GM12878 (cell line): ENCODE measurements around the gene LYL1. TPM values are rescaled to one million over a fixed set of nuclear protein-coding genes. Genes with fewer than 3 reads are reported as not detected.

Experiments
- ATAC-seq: fragments of 200-7000 bp; cut with Tn5 transposase; 3 replicates; pipeline ENCODE4 v1.9.1; 2020; ENCODE audit warnings: mild to moderate bottlenecking, moderate library complexity
- BruUV-seq: library from RNA; stranded (reverse); fragments of 400-500 nt; replicated peaks from 2 replicates; lab custom pipeline; 2021; lab: Mats Ljungman, UMichigan
- CTCF ChIA-PET: fragments of 300-600 bp; sonication (Branson Sonifier 250); formaldehyde crosslinking; extraction: SDS; loops from one replicate; lab custom pipeline; 2021; ENCODE audit warnings: inconsistent platforms; lab: Yijun Ruan, JAX
- POLR2A ChIA-PET: fragments of 350-600 bp; formaldehyde crosslinking; extraction: SDS; loops from one replicate; lab custom pipeline; 2021; ENCODE audit warnings: inconsistent platforms; lab: Charles Lee
- RAD21 ChIA-PET: fragments of 300-600 bp; sonication (Branson Sonifier 250); formaldehyde crosslinking; loops from one replicate; lab custom pipeline; 2023; ENCODE audit warnings: antibody characterized with exemption; ENCODE audit not compliant: unreplicated experiment; lab: Charles Lee
- SMC1A ChIA-PET: fragments of 300-600 bp; sonication (Branson Sonifier 250); formaldehyde crosslinking; loops from one replicate; lab custom pipeline; 2023; ENCODE audit not compliant: unreplicated experiment, uncharacterized antibody; lab: Charles Lee
- DNase-seq: peaks from one replicate; pipeline ENCODE4 v3.0.0-alpha.2; 2011; ENCODE audit warnings: low read depth, low spot score
- FAIRE-seq: peaks from 3 replicates; lab custom pipeline; 2011; peaks lifted over from hg19 to GRCh38; lab: Jason Lieb, UNC
- H2AFZ ChIP-seq: 2 replicates; pipeline ENCODE4 v1.6.0; 2011; ENCODE audit warnings: low read depth, low read length, control low read depth; ENCODE audit not compliant: control insufficient read depth
- H3K27ac ChIP-seq: 2 replicates; pipeline ENCODE4 v1.5.1; 2011; ENCODE audit warnings: control low read depth; ENCODE audit not compliant: control insufficient read depth, insufficient read depth
- H3K27me3 ChIP-seq, 2 experiments: replicated peaks in 1 of 2; 2 replicates each; pipeline versions ENCODE4 v1.6.0 to v1.6.1; 2011; ENCODE audit warnings: low read length in 1 of 2; ENCODE audit not compliant: control insufficient read depth in 2 of 2, insufficient read depth in 2 of 2
- H3K36me3 ChIP-seq, 2 experiments: 2 replicates each; pipeline ENCODE4 v1.5.1; 2011; ENCODE audit warnings: low read length in 1 of 2; ENCODE audit not compliant: control insufficient read depth in 2 of 2, insufficient read depth in 2 of 2
- H3K4me1 ChIP-seq: 2 replicates; pipeline ENCODE4 v1.6.1; 2011; ENCODE audit warnings: mild to moderate bottlenecking, low read length, moderate library complexity, mixed read lengths; ENCODE audit not compliant: control insufficient read depth, insufficient read depth
- H3K4me2 ChIP-seq: 2 replicates; pipeline ENCODE4 v1.6.0; 2011; ENCODE audit warnings: control low read depth; ENCODE audit not compliant: control insufficient read depth, insufficient read depth
- H3K4me3 ChIP-seq: fragments of 200-600 bp; sonication (generic); 2 replicates; pipeline ENCODE4 v1.5.1; 2016
- H3K79me2 ChIP-seq: 2 replicates; pipeline ENCODE4 v1.6.0; 2011; ENCODE audit warnings: low read length; ENCODE audit not compliant: control insufficient read depth, insufficient read depth
- H3K9ac ChIP-seq: 2 replicates; pipeline ENCODE4 v1.8.0; 2011; ENCODE audit warnings: low read length, control low read depth, mixed read lengths; ENCODE audit not compliant: control insufficient read depth, insufficient read depth
- H3K9me3 ChIP-seq: replicated peaks from 3 replicates; pipeline ENCODE4 v1.5.1; 2011; ENCODE audit warnings: mild to moderate bottlenecking, low read length; ENCODE audit not compliant: control insufficient read depth, insufficient read depth
- H4K20me1 ChIP-seq: 2 replicates; pipeline ENCODE4 v1.6.0; 2011; ENCODE audit not compliant: control insufficient read depth, insufficient read depth
- ASH2L ChIP-seq: fragments of 300-600, 200-600 bp; sonication (generic); IDR thresholded peaks from 2 replicates; pipeline ENCODE4 v1.6.1; 2017; ENCODE audit warnings: low read depth, mild to moderate bottlenecking, borderline replicate concordance
- ATF2 ChIP-seq: IDR thresholded peaks from 2 replicates; pipeline ENCODE4 v1.6.1; 2012; ENCODE audit warnings: low read length, inconsistent platforms
- NFYA ChIP-seq: IDR thresholded peaks from 2 replicates; pipeline ENCODE4 v1.6.1; 2011; ENCODE audit warnings: low read depth, mild to moderate bottlenecking, low read length, improper control_type of control experiment, borderline replicate concordance
- TAF1 ChIP-seq: IDR thresholded peaks from 2 replicates; pipeline ENCODE4 v1.6.1; 2011; ENCODE audit warnings: mild to moderate bottlenecking, low read depth, low read length, borderline replicate concordance
- WRNIP1 ChIP-seq: IDR thresholded peaks from 2 replicates; pipeline ENCODE4 v1.6.1; 2011; ENCODE audit warnings: low read depth, low read length, improper control_type of control experiment, borderline replicate concordance
- ZBED1 ChIP-seq: IDR thresholded peaks from 2 replicates; pipeline ENCODE4 v1.6.1; 2016; ENCODE audit warnings: borderline replicate concordance
- ZBTB40 ChIP-seq: fragments of 450-650 bp; IDR thresholded peaks from 2 replicates; pipeline ENCODE4 v1.6.1; 2016; ENCODE audit warnings: mild to moderate bottlenecking, moderate library complexity, borderline replicate concordance
- WGBS: methylation state at CpG from one replicate; pipeline ENCODE4 v1.1.6; 2016; ENCODE audit warnings: low lambda C conversion rate; ENCODE audit not compliant: insufficient replicate concordance, insufficient coverage; ENCODE audit errors: missing lambda C conversion rate; 5-methylcytosine and 5-hydroxymethylcytosine counted together
- in situ Hi-C: fragments of 300-500 bp; cut with MboI; formaldehyde crosslinking; loops from 9 replicates; pipeline ENCODE4 v1.14.3; 2018; ENCODE audit warnings: mixed read lengths
- intact Hi-C: fragments of 100-400 bp; cut with micrococcal nuclease; formaldehyde crosslinking; loops from one replicate; pipeline ENCODE4 v1.14.2; 2022; ENCODE audit not compliant: unreplicated experiment
- polyA plus RNA-seq, 11 experiments: library from polyadenylated mRNA; depleted of rRNA in 4 of 11; unstranded in 6 of 11; stranded (reverse) in 5 of 11; fragments of >200 nt; fragmentation: Nextera tagmentation in 4 of 11; fragmentation: Illumina TruSeq in 1 of 11; extraction: Ambion mirVana in 4 of 11; extraction: Trizol in 1 of 11; gene quantifications; 1 replicate in 1 of 11; 2 replicates in 10 of 11; pipeline versions ENCODE4 v1.2.1 to v1.2.3, GENCODE V29; 2011 to 2016; ENCODE audit warnings: inconsistent platforms in 2 of 11, missing spikeins in 2 of 11, low read depth in 1 of 11
- total RNA-seq, 4 experiments: library from RNA; depleted of rRNA in 3 of 4; stranded (reverse); fragments of >200 nt in 3 of 4; fragmentation: Illumina TruSeq in 1 of 4; extraction: Trizol in 1 of 4; gene quantifications; 2 replicates each; pipeline versions ENCODE4 v1.2.1 to v1.2.3, GENCODE V29; 2013 to 2021

The LYL1 gene
- total and polyA plus RNA-seq, 10 of the 15 experiments (the other 5 are each of a cell fraction or from before 2014, with no cell fraction given), result 0.10 to 34.8 (median 4.4) TPM

- no peak for ATAC-seq
- in situ Hi-C loops, result no loop called here
These were observed 30.0 kb upstream of the LYL1 start for GRCh38 chr19:13132471-13133180.

More at GRCh38 chr19:13132471-13133180, 30.0 kb upstream of the LYL1 start:
- Histone ChIP-seq H4K20me1 (peaks cover 7% of the 10 kb centered on the region), H3K27ac (no peak overlapping the region)
- CTCF ChIA-PET, result interaction anchor here (0.5 to 0.6 kb wide), 2 partner anchors 13 to 99 kb away, joined by 3 read pairs; no protein-coding TSS in a partner anchor
- TF ChIP-seq ZBED1 (no peak), NFYA (no peak), ATF2 (no peak), WRNIP1 (no peak), TAF1 (no peak), ASH2L (no peak), ZBTB40 (no peak)
- TF ChIP-seq, all 136 proteins: peak for 0
- POLR2A ChIA-PET, result no interaction called here
- SMC1A ChIA-PET, result no interaction called here
- Histone ChIP-seq H3K4me1 (no peaks in the 10 kb centered on the region), H3K27me3 (no peaks in the 10 kb centered on the region), H3K79me2 (peaks cover 12% of the 10 kb centered on the region), H3K9me3 (no peaks in the 10 kb centered on the region), H3K36me3 (peaks cover 3 to 25% of the 10 kb centered on the region in 2 experiments; a peak in 3 of 4 replicates), H2AFZ (no peak overlapping the region), H3K4me3 (no peak overlapping the region), H3K9ac (no peak overlapping the region), H3K4me2 (no peak overlapping the region)
- RAD21 ChIA-PET, result no interaction called here
- DNase-seq, result no peak
- BruUV-seq, result no TSS peak
- intact Hi-C loops, result no loop called here
- FAIRE-seq, result no peak
- 87% methylated on average over 8 of the region's 8 CpGs for WGBS
